GM23338 (cell line): Measurements from ENCODE around the gene MEIG1. TPM values are rescaled to one million over a fixed set of nuclear protein-coding genes. Genes with fewer than 3 reads are reported as not detected.
"Not testable (repeated sequence)": the region's sequence is repeated elsewhere in the genome, so short reads cannot be mapped to it uniquely, and the experiment has no call there.

Experiments
- ATAC-seq: fragments of 200-7000 bp; cut with Tn5 transposase; 3 replicates; pipeline ENCODE4 v1.9.1; 2020
- DNase-seq: peaks from one replicate; pipeline ENCODE4 v3.0.0-alpha.2; 2015; ENCODE audit warnings: low spot score
- H2AFZ ChIP-seq: fragments of 200-600 bp; sonication (generic); 2 replicates; pipeline ENCODE4 v1.8.0; 2016; ENCODE audit warnings: antibody characterized with exemption, mild to moderate bottlenecking, moderate library complexity
- H3F3A ChIP-seq: fragments of 200-600 bp; sonication (generic); replicated peaks from 2 replicates; pipeline ENCODE4 v1.8.0; 2017; ENCODE audit warnings: antibody characterized with exemption, mixed run types, low read depth
- H3K27ac ChIP-seq: fragments of 200-600 bp; sonication (generic); 2 replicates; pipeline ENCODE4 v1.6.1; 2016; ENCODE audit warnings: low read depth
- H3K27me3 ChIP-seq: fragments of 200-600 bp; sonication (generic); 2 replicates; pipeline ENCODE4 v1.8.0; 2016; ENCODE audit warnings: mild to moderate bottlenecking, mixed run types, moderate library complexity; ENCODE audit not compliant: insufficient read depth
- H3K36me3 ChIP-seq: fragments of 200-600 bp; sonication (generic); 2 replicates; pipeline ENCODE4 v1.8.0; 2016; ENCODE audit warnings: mild to moderate bottlenecking; ENCODE audit not compliant: insufficient read depth
- H3K4me1 ChIP-seq: fragments of 200-600 bp; sonication (generic); 2 replicates; pipeline ENCODE4 v1.8.0; 2016; ENCODE audit warnings: mild to moderate bottlenecking, moderate library complexity; ENCODE audit not compliant: insufficient read depth
- H3K4me2 ChIP-seq: fragments of 200-600 bp; sonication (generic); 2 replicates; pipeline ENCODE4 v1.7.1; 2017; ENCODE audit warnings: mixed run types
- H3K4me3 ChIP-seq: fragments of 200-600 bp; sonication (generic); 2 replicates; pipeline ENCODE4 v1.6.1; 2016; ENCODE audit warnings: mixed run types
- H3K79me2 ChIP-seq: fragments of 200-600 bp; sonication (generic); replicated peaks from 2 replicates; pipeline ENCODE4 v1.8.0; 2017; ENCODE audit warnings: mild to moderate bottlenecking; ENCODE audit not compliant: insufficient read depth
- H3K9me2 ChIP-seq: fragments of 200-600 bp; sonication (generic); 2 replicates; pipeline ENCODE4 v1.8.0; 2017; ENCODE audit not compliant: insufficient read depth
- H4K20me1 ChIP-seq: fragments of 200-600 bp; sonication (generic); replicated peaks from 2 replicates; pipeline ENCODE4 v1.8.0; 2017; ENCODE audit warnings: mild to moderate bottlenecking; ENCODE audit not compliant: insufficient read depth
- H3K27ac Mint-ChIP-seq: 2 replicates; pipeline ENCODE4 v1.8.0; 2020; ENCODE audit warnings: inconsistent platforms, mild to moderate bottlenecking, moderate library complexity, mixed read lengths
- H3K27me3 Mint-ChIP-seq: 3 replicates; pipeline ENCODE4 v1.8.0; 2022; ENCODE audit warnings: low read depth, mild to moderate bottlenecking, moderate library complexity, mixed read lengths, inconsistent platforms; ENCODE audit not compliant: insufficient read depth, poor library complexity
- H3K36me3 Mint-ChIP-seq: 3 replicates; pipeline ENCODE4 v1.8.0; 2021; ENCODE audit warnings: low read depth, mild to moderate bottlenecking, inconsistent platforms, moderate library complexity, mixed read lengths
- H3K4me1 Mint-ChIP-seq: 3 replicates; pipeline ENCODE4 v1.8.0; 2020; ENCODE audit warnings: mild to moderate bottlenecking, inconsistent platforms, mixed read lengths
- H3K4me3 Mint-ChIP-seq: 3 replicates; pipeline ENCODE4 v1.8.0; 2021; ENCODE audit warnings: moderate library complexity, mild to moderate bottlenecking, inconsistent platforms, mixed read lengths
- H3K9me3 Mint-ChIP-seq: 3 replicates; pipeline ENCODE4 v1.8.0; 2020; ENCODE audit warnings: moderate library complexity, mild to moderate bottlenecking, inconsistent platforms, mixed read lengths
- CREB1 ChIP-seq: fragments of 250-450 bp; sonication (Bioruptor Pico); IDR thresholded peaks from 2 replicates; pipeline ENCODE4 v1.5.0; 2020; ENCODE audit warnings: low read depth, mild to moderate bottlenecking, moderate library complexity
- EZH2 ChIP-seq: fragments of 200-600 bp; sonication (generic); IDR thresholded peaks from one replicate; pipeline ENCODE4 v1.8.0; 2017; ENCODE audit warnings: antibody characterized with exemption, mild to moderate bottlenecking, low read depth; ENCODE audit not compliant: unreplicated experiment
- EZH2phosphoT487 ChIP-seq: fragments of 200-600 bp; sonication (generic); IDR thresholded peaks from one replicate; pipeline ENCODE4 v1.8.1; 2018; ENCODE audit warnings: antibody characterized with exemption; ENCODE audit not compliant: unreplicated experiment
- JUNB ChIP-seq: IDR thresholded peaks from one replicate; pipeline ENCODE4 v1.6.1; 2016; ENCODE audit warnings: antibody characterized with exemption; ENCODE audit not compliant: unreplicated experiment
- NANOG ChIP-seq: IDR thresholded peaks from 2 replicates; pipeline ENCODE4 v1.6.1; 2016; ENCODE audit warnings: antibody characterized with exemption, borderline replicate concordance
- POLR2AphosphoS5 ChIP-seq: IDR thresholded peaks from 2 replicates; pipeline ENCODE4 v1.6.1; 2016; ENCODE audit warnings: antibody characterized with exemption, low read depth
- STAT1 ChIP-seq: IDR thresholded peaks from one replicate; pipeline ENCODE4 v1.6.1; 2016; ENCODE audit warnings: antibody characterized with exemption; ENCODE audit not compliant: unreplicated experiment
- ZNF114 ChIP-seq: fragments of 250-450 bp; sonication (Bioruptor Pico); IDR thresholded peaks from 2 replicates; pipeline ENCODE4 v1.5.0; 2020; ENCODE audit warnings: mild to moderate bottlenecking, moderate library complexity
- polyA plus RNA-seq: library from polyadenylated mRNA; unstranded; fragments of >200 nt; fragmentation: Nextera tagmentation; extraction: Ambion mirVana; gene quantifications from 2 replicates; pipeline ENCODE4 v1.2.1, GENCODE V29; 2016
- total RNA-seq: library from RNA; depleted of rRNA; stranded (reverse); fragments of >200 nt; shearing (Covaris generic); gene quantifications from 2 replicates; pipeline ENCODE4 v1.2.3, GENCODE V29; 2014
- TF ChIP-seq, protein P1 (sequence below), 2 experiments: fragments of 200-600 bp in 1 of 2; sonication (generic) in 1 of 2; conservative IDR thresholded peaks; 2 replicates each; pipeline versions ENCODE4 v1.5.1 to v1.6.1; 2016 to 2017; ENCODE audit warnings: antibody characterized with exemption in 2 of 2, low read depth in 2 of 2, mild to moderate bottlenecking in 2 of 2, moderate library complexity in 1 of 2
- TF ChIP-seq, protein P2 (sequence below): IDR thresholded peaks from one replicate; pipeline ENCODE4 v1.6.1; 2018; ENCODE audit warnings: antibody characterized with exemption; ENCODE audit not compliant: unreplicated experiment
- TF ChIP-seq, protein P3 (sequence below): IDR thresholded peaks from 2 replicates; pipeline ENCODE4 v1.6.1; 2016; ENCODE audit warnings: antibody characterized with exemption

Gene MEIG1
- total and polyA plus RNA-seq, 2 experiments from 2014 or later = 1.2 TPM; not detected in 1

DNA sequence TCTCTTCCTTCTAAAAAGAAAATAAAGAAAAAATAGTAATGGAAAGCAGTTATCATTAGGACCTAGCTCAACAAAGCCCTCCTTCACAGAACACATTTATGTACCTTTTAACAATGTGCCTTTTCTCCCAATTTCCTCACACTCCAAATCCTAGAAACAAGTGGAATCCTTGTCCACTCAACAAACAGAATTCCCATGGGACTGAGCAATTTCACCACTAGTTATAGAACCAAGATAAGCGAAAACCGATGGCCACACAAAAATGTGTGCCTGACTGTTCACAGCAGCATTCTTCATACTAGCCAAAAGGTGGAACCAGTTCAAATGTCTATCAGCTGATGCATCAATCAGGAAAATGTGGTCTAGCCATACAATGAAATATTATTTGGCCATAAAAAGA is 22.6 kb upstream of the MEIG1 start (continued):
- TF ChIP-seq JUNB (no peak), EZH2 (no peak), ZNF114 (CRISPR knock-in tag) (no peak), POLR2AphosphoS5 (no peak), NANOG (no peak), STAT1 (no peak), CREB1 (no peak), EZH2phosphoT487 (no peak)
- TF ChIP-seq, protein P1, sequence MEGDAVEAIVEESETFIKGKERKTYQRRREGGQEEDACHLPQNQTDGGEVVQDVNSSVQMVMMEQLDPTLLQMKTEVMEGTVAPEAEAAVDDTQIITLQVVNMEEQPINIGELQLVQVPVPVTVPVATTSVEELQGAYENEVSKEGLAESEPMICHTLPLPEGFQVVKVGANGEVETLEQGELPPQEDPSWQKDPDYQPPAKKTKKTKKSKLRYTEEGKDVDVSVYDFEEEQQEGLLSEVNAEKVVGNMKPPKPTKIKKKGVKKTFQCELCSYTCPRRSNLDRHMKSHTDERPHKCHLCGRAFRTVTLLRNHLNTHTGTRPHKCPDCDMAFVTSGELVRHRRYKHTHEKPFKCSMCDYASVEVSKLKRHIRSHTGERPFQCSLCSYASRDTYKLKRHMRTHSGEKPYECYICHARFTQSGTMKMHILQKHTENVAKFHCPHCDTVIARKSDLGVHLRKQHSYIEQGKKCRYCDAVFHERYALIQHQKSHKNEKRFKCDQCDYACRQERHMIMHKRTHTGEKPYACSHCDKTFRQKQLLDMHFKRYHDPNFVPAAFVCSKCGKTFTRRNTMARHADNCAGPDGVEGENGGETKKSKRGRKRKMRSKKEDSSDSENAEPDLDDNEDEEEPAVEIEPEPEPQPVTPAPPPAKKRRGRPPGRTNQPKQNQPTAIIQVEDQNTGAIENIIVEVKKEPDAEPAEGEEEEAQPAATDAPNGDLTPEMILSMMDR (conservative IDR thresholded peaks at IDR 0.05; ENCODE audit: low read depth in 2 of 2) = no peak
- TF ChIP-seq, protein P2, sequence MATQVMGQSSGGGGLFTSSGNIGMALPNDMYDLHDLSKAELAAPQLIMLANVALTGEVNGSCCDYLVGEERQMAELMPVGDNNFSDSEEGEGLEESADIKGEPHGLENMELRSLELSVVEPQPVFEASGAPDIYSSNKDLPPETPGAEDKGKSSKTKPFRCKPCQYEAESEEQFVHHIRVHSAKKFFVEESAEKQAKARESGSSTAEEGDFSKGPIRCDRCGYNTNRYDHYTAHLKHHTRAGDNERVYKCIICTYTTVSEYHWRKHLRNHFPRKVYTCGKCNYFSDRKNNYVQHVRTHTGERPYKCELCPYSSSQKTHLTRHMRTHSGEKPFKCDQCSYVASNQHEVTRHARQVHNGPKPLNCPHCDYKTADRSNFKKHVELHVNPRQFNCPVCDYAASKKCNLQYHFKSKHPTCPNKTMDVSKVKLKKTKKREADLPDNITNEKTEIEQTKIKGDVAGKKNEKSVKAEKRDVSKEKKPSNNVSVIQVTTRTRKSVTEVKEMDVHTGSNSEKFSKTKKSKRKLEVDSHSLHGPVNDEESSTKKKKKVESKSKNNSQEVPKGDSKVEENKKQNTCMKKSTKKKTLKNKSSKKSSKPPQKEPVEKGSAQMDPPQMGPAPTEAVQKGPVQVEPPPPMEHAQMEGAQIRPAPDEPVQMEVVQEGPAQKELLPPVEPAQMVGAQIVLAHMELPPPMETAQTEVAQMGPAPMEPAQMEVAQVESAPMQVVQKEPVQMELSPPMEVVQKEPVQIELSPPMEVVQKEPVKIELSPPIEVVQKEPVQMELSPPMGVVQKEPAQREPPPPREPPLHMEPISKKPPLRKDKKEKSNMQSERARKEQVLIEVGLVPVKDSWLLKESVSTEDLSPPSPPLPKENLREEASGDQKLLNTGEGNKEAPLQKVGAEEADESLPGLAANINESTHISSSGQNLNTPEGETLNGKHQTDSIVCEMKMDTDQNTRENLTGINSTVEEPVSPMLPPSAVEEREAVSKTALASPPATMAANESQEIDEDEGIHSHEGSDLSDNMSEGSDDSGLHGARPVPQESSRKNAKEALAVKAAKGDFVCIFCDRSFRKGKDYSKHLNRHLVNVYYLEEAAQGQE = no peak
- TF ChIP-seq, protein P3, sequence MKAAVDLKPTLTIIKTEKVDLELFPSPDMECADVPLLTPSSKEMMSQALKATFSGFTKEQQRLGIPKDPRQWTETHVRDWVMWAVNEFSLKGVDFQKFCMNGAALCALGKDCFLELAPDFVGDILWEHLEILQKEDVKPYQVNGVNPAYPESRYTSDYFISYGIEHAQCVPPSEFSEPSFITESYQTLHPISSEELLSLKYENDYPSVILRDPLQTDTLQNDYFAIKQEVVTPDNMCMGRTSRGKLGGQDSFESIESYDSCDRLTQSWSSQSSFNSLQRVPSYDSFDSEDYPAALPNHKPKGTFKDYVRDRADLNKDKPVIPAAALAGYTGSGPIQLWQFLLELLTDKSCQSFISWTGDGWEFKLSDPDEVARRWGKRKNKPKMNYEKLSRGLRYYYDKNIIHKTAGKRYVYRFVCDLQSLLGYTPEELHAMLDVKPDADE = no peak

DNA sequence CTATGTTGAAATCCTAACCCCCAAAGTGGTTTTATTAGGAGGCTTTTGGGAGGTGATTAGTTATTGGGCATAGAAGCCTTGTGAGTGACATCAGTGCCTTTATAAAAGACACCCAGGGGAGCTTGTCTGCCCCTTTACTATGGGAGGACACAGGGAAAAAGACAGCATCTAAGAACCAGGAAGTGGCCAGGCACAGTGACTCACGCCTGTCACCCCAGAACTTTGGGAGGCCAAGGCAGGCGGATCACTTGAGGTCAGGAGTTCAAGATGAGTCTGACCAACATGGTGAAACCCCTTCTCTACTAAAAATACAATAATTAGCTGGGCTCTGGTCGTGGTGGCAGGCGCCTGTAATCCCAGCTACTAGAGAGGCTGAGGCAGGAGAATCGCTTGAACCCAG is 20.2 kb upstream of the MEIG1 start:
- not testable (repeated sequence) for H3K27me3 Mint-ChIP-seq, H3K27ac Mint-ChIP-seq, H3K4me2 ChIP-seq, H4K20me1 ChIP-seq, H3K4me1 Mint-ChIP-seq, H3K27me3 ChIP-seq, H3K4me1 ChIP-seq, H3K4me3 ChIP-seq, H2AFZ ChIP-seq, H3K4me3 Mint-ChIP-seq, H3K9me2 ChIP-seq, H3K79me2 ChIP-seq, H3K27ac ChIP-seq, H3F3A ChIP-seq, ATAC-seq, H3K9me3 Mint-ChIP-seq, DNase-seq, H3K36me3 ChIP-seq
- peaks cover 26% of the 10 kb centered on the region for H3K36me3 Mint-ChIP-seq

DNA sequence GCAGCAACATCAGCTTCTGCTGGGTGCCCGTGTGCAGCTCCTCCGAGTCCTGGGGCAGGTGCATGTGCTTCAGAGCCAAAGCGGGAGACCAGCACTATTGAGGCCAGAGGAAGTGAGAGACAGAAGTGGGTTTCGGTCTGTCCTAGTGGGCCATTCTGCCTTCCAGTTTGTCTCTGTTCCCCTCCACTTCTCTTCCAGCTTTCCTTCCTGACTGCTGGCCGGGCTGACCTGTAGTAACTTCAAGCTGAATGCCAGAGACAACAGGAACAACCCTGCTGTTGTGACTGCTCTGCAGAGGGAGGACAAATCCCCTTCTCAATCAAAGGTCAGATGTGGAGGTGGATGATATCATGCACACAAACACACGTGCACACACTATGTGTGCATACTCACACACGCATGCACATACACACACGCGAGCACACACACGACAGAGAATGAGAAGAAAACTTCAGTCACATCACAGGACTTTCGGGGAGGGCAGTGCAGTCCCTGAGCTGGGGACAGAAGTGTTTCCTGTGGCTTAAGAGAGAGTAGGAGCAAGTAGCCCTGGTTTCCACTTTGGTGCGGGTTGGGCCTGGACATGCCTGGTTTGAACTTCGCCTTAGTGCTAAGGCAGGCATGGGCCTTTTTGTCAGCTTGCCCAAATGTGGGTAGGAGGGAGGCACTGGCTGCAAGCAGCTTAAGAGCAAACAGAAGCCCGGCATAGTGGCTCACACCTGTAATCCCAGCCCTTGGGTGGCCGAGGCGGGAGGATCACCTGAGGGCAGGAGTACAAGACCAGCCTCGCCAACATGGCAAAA is 16.8 kb upstream of the MEIG1 start:
- not testable (repeated sequence) for H3K4me3 ChIP-seq, H3F3A ChIP-seq, H3K27me3 Mint-ChIP-seq, H3K9me2 ChIP-seq, H3K27ac ChIP-seq, H2AFZ ChIP-seq, H3K79me2 ChIP-seq, H3K4me3 Mint-ChIP-seq, H4K20me1 ChIP-seq, DNase-seq, H3K27me3 ChIP-seq, H3K9me3 Mint-ChIP-seq, ATAC-seq, H3K4me2 ChIP-seq, H3K4me1 Mint-ChIP-seq, H3K4me1 ChIP-seq
- peaks cover 11% of the 10 kb centered on the region; the same call in 1 of the 2 replicates for H3K36me3 ChIP-seq
- Mint-ChIP-seq H3K27ac (0 out of 2 replicates have a peak overlapping the region, but pooled peaks have one; percentile 5), H3K36me3 (peaks cover 23% of the 10 kb centered on the region)

DNA sequence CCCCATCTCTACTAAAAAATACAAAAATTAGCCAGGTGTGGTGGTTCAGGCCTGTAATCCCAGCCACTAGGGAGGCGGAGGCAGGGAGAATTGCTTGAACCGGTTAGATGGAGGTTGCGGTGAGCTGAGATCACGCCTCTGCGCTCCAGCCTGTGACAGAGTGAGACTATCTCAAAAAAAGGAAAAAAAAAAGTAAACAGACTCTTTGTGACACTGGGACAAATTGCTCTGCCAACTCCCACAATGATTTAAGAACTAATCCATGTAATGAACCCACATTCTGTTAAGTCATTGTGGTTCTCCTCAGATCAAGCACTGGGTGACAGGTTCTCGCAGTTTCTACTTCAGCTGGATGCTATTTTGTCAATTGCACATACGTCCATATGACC is 16.2 kb upstream of the MEIG1 start:
- not testable (repeated sequence) for H3K4me1 ChIP-seq, H3K79me2 ChIP-seq, H4K20me1 ChIP-seq, H3K4me2 ChIP-seq, H3K9me3 Mint-ChIP-seq, H3K4me3 Mint-ChIP-seq, DNase-seq, H3K27me3 Mint-ChIP-seq, H3K4me3 ChIP-seq, H3F3A ChIP-seq, H3K4me1 Mint-ChIP-seq, ATAC-seq, H3K9me2 ChIP-seq, H3K27ac Mint-ChIP-seq, H2AFZ ChIP-seq, H3K27ac ChIP-seq, H3K27me3 ChIP-seq
- peaks cover 24% of the 10 kb centered on the region for H3K36me3 Mint-ChIP-seq
- H3K36me3 ChIP-seq = peaks cover 11% of the 10 kb centered on the region; the same call in 1 of the 2 replicates
